Measurements from ENCODE around the gene CNTN6. TPM values are rescaled to one million over a fixed set of nuclear protein-coding genes. Genes with fewer than 3 reads are reported as not detected.

The CNTN6 gene
- total RNA-seq, 4 donors from 2014 or later: not detected

DNA sequence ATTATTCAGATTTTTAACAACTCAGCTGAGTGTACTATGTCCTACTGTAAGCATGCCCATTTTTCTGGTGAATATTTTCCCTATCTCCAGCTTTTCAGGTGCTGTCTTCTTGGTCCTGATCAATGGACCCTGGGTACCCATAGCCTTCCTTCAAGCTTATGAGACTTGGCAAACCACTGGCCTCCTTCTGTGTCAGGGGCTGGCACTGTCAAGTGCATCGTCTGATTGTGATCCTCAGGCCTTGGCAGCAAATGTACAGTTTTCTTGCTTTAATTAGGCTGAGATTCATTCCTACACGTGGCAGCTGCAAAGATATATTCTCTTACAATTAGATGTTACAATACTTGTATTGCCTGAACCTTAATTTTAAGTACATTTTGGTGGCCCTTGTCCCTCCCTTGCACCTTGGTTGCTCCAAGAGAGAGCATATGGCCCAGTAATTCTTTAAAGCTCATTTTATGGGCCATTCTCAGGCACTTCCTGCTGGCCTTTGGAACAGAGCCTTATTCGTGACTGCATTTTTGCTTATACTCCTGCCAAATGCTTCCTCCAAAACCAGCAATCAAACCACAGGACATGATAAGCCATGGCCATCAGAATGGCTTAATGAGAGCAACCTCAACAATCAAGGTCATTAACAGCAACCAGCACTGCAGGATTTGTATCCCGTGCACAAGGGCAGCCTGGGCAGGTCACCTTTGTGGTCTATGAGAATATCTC, 179.9 kb downstream of the CNTN6 start:
- intact Hi-C loops (cut with DNase I; ENCODE audit: low total_unique reads) (no loop called here), in situ Hi-C loops (cut with MboI; ENCODE audit: low pct_ligation_motif_present in 1 of 4, low pct_unique_long_range_greater_than_20kb in 1 of 4, low sequenced_read_pairs in 3 of 4) (no loop called here)
- 37 to 42% methylated on average over 4 of the region's 4 CpGs for WGBS, 2 donors (ENCODE audit: low coverage in 1 of 2)
- peak; percentile 14 for DNase-seq
- Histone ChIP-seq H3K27ac (no peak overlapping the region), H3K36me3 (no peaks in the 10 kb centered on the region), H3K9me3 (no peaks in the 10 kb centered on the region), H3K4me1 (peaks cover 0 to 11% (median 5%) of the 10 kb centered on the region in 4 donors), H3K4me3 (no peak overlapping the region), H3K27me3 (no peaks in the 10 kb centered on the region)
- TF ChIP-seq, protein P1, sequence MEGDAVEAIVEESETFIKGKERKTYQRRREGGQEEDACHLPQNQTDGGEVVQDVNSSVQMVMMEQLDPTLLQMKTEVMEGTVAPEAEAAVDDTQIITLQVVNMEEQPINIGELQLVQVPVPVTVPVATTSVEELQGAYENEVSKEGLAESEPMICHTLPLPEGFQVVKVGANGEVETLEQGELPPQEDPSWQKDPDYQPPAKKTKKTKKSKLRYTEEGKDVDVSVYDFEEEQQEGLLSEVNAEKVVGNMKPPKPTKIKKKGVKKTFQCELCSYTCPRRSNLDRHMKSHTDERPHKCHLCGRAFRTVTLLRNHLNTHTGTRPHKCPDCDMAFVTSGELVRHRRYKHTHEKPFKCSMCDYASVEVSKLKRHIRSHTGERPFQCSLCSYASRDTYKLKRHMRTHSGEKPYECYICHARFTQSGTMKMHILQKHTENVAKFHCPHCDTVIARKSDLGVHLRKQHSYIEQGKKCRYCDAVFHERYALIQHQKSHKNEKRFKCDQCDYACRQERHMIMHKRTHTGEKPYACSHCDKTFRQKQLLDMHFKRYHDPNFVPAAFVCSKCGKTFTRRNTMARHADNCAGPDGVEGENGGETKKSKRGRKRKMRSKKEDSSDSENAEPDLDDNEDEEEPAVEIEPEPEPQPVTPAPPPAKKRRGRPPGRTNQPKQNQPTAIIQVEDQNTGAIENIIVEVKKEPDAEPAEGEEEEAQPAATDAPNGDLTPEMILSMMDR (IDR thresholded peaks at IDR 0.05): no peak
- TF ChIP-seq EP300 (IDR thresholded peaks at IDR 0.05; ENCODE audit: low read depth) (no peak), POLR2AphosphoS5 (IDR thresholded peaks at IDR 0.05) (no peak), POLR2A (IDR thresholded peaks at IDR 0.05) (no peak)

DNA sequence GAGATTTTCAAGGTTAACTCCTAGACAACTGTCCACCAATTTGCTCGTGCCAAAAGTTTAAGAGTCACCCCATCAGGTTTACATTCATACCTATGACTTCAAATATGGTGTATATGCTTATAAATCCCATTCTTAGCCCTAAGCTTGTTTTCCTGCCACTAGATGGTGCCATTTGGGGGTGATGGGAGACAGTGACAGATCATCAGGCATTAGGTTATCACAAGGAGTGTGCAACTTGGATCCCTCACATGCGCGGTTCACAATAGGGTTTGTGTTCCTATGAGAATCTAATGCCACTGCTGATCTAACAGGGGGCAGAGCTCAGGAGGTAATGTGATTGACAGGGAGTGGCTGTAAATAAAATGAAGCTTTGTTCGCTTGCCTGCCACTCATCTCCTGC, 182.7 kb downstream of the CNTN6 start:
- intact Hi-C loops (cut with DNase I; ENCODE audit: low total_unique reads) (no loop called here), in situ Hi-C loops (cut with MboI; ENCODE audit: low pct_ligation_motif_present in 1 of 4, low pct_unique_long_range_greater_than_20kb in 1 of 4, low sequenced_read_pairs in 3 of 4) (no loop called here)
- TF ChIP-seq EP300 (IDR thresholded peaks at IDR 0.05; ENCODE audit: low read depth) (no peak), POLR2A (IDR thresholded peaks at IDR 0.05) (no peak), POLR2AphosphoS5 (IDR thresholded peaks at IDR 0.05) (no peak)
- TF ChIP-seq, protein P1 (IDR thresholded peaks at IDR 0.05): peak in 1 of 5 experiments; percentile 25
- H3K4me1 ChIP-seq: peaks cover 0 to 11% (median 5%) of the 10 kb centered on the region in 4 donors
- WGBS, 2 donors (ENCODE audit: low coverage in 1 of 2): 73 to 78% methylated on average over 4 of the region's 4 CpGs
- no peak overlapping the region for H3K27ac ChIP-seq
- no peaks in the 10 kb centered on the region for H3K36me3 ChIP-seq
- H3K9me3 ChIP-seq: no peaks in the 10 kb centered on the region
- H3K27me3 ChIP-seq: no peaks in the 10 kb centered on the region
- DNase-seq: no peak
- H3K4me3 ChIP-seq: no peak overlapping the region

DNA sequence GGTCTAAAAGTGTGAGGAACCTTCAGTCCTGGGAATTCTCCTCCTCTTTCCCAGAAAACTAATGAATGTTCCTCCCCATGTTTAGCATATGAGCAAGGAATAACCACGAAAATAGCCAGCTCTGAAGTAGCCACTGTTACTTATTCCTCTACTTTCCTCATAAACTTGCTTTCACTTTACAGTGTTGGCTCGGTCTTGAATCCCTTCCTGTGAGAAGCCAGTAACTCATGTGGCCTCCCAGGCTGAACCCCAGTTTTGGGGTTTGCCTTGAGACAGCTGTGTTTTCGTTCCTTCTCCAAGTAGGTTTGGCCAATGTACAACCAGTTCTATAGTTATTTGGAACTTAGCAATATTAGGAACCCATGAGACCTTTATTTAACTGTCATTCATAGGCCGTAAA, 195.0 kb downstream of the CNTN6 start:
- H3K9me3 ChIP-seq: no peaks in the 10 kb centered on the region
- intact Hi-C loops (cut with DNase I; ENCODE audit: low total_unique reads): no loop called here
- TF ChIP-seq POLR2AphosphoS5 (IDR thresholded peaks at IDR 0.05) (no peak), EP300 (IDR thresholded peaks at IDR 0.05; ENCODE audit: low read depth) (no peak), POLR2A (IDR thresholded peaks at IDR 0.05) (no peak)
- TF ChIP-seq, protein P1 (IDR thresholded peaks at IDR 0.05): no peak
- no peak for DNase-seq
- no peaks in the 10 kb centered on the region for H3K4me1 ChIP-seq
- WGBS, 2 donors (ENCODE audit: low coverage in 1 of 2): 76 to 87% methylated on average over 3 to 4 of the region's 4 CpGs
- H3K27ac ChIP-seq: no peak overlapping the region
- in situ Hi-C loops (cut with MboI; ENCODE audit: low pct_ligation_motif_present in 1 of 4, low pct_unique_long_range_greater_than_20kb in 1 of 4, low sequenced_read_pairs in 3 of 4): no loop called here
- H3K36me3 ChIP-seq: no peaks in the 10 kb centered on the region
- H3K27me3 ChIP-seq: no peaks in the 10 kb centered on the region
- H3K4me3 ChIP-seq: no peak overlapping the region

DNA sequence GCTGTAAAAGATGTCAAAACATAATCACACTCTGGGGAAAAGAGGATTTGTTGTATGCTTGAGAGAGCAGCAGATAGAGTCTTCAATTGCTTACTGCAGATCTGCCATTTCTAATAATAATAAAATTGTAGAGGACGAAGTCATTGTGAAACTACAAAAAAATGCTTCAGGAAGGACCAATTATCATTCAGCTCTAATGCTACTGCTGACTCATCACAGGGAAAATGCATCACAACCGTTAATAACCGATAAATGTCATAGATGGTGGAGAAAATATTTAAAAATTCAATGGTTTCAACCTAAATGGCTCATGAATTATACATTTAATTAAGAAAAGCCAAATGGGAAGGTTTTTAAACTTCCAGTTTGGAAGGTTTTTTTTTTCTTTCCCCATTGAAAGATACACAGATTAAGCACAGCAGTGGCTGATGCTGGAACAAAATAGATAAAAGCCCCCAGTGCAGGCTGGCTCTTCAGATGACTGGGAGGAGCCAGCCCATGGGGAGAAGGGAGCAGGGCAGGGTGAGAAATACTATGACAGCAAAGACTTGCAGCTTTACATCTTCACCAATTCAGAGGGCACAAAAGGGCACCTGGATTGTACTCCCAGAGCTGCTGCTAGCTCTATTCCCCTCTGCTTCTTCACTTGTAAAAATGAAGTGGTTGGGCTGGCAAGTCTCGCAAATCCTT, 196.1 kb downstream of the CNTN6 start:
- TF ChIP-seq POLR2A (IDR thresholded peaks at IDR 0.05) (no peak), EP300 (IDR thresholded peaks at IDR 0.05; ENCODE audit: low read depth) (no peak), POLR2AphosphoS5 (IDR thresholded peaks at IDR 0.05) (no peak)
- TF ChIP-seq, protein P1 (IDR thresholded peaks at IDR 0.05): no peak
- no peaks in the 10 kb centered on the region for H3K4me1 ChIP-seq
- H3K36me3 ChIP-seq: no peaks in the 10 kb centered on the region
- intact Hi-C loops (cut with DNase I; ENCODE audit: low total_unique reads): no loop called here
- no peaks in the 10 kb centered on the region for H3K27me3 ChIP-seq
- H3K9me3 ChIP-seq: no peaks in the 10 kb centered on the region
- no peak overlapping the region for H3K4me3 ChIP-seq
- in situ Hi-C loops (cut with MboI; ENCODE audit: low pct_ligation_motif_present in 1 of 4, low pct_unique_long_range_greater_than_20kb in 1 of 4, low sequenced_read_pairs in 3 of 4): no loop called here
- 80 to 90% methylated on average over 4 of the region's 4 CpGs for WGBS, 2 donors (ENCODE audit: low coverage in 1 of 2)
- H3K27ac ChIP-seq: no peak overlapping the region
- DNase-seq: no peak

Data from transverse colon (tissue), 4 donors.